Retinal pigment epithelial cell (primary cell): ENCODE data around the gene JAKMIP2.

Experiments
- DNase-seq: peaks from one replicate; pipeline ENCODE4 v3.0.0-alpha.2; 2010; ENCODE audit warnings: low read depth
- H3K4me3 ChIP-seq: 2 replicates; pipeline ENCODE4 v1.5.1; 2011; ENCODE audit warnings: mild to moderate bottlenecking, low read length, control low read depth, moderate library complexity
- TF ChIP-seq, protein P1 (sequence below): conservative IDR thresholded peaks from 2 replicates; pipeline ENCODE4 v1.5.1; 2011; ENCODE audit warnings: low read depth, low read length, control low read depth, inconsistent platforms

JAKMIP2 gene

GRCh38 chr5:147687118-147687517, 95.4 kb downstream of the JAKMIP2 start:
- TF ChIP-seq, protein P1, sequence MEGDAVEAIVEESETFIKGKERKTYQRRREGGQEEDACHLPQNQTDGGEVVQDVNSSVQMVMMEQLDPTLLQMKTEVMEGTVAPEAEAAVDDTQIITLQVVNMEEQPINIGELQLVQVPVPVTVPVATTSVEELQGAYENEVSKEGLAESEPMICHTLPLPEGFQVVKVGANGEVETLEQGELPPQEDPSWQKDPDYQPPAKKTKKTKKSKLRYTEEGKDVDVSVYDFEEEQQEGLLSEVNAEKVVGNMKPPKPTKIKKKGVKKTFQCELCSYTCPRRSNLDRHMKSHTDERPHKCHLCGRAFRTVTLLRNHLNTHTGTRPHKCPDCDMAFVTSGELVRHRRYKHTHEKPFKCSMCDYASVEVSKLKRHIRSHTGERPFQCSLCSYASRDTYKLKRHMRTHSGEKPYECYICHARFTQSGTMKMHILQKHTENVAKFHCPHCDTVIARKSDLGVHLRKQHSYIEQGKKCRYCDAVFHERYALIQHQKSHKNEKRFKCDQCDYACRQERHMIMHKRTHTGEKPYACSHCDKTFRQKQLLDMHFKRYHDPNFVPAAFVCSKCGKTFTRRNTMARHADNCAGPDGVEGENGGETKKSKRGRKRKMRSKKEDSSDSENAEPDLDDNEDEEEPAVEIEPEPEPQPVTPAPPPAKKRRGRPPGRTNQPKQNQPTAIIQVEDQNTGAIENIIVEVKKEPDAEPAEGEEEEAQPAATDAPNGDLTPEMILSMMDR, result no peak
- H3K4me3 ChIP-seq, result no peak overlapping the region
- DNase-seq, result no peak

DNA sequence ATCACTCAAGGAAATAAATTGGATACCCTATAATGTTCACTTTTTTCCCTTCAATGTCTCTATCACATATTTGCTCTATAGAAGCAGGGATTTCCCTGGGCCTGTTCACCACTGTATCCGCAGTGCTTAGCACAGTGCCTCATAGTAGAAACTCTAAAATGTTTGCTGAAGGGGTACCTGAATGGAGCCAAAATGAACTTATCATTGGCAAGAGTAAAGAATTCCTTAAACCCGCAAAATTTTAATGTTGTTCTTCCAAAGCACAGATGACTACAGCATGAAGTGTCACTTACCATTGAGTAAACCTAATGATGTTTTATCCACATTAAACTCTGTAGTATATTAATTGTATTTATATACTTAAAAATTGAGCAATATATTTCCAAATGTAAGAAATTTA, 96.1 kb downstream of the JAKMIP2 start:
- H3K4me3 ChIP-seq, result no peak overlapping the region

DNA sequence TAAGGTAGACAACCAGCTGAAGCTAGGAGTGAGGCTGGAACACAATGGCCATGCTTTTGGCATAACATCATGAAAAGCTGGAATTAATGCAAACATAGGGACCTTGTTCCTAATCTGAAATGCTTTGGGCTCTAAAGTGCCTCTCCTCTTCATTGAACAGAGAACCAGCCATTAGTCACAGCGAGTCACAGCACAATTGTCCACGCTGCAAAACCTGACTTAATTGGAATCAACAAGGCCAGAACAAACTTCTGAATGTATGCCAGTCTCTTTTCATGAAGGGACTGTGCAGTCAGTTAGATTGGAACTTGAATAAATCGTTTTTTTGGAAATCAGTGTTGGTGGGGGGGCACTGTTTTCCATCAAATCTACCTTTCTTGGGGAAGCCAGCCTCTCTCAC, 96.5 kb downstream of the JAKMIP2 start:
- TF ChIP-seq, protein P1, result no peak
- no peak overlapping the region for H3K4me3 ChIP-seq
- DNase-seq, result no peak

More for the DNA sequence above, 96.1 kb downstream of the JAKMIP2 start:
- no peak for DNase-seq
- TF ChIP-seq, protein P1, result no peak

- TF ChIP-seq, protein P1, result no peak
- no peak overlapping the region for H3K4me3 ChIP-seq
- DNase-seq, result no peak
These were observed 107.4 kb downstream of the JAKMIP2 start for GRCh38 chr5:147675168-147675567.

DNA sequence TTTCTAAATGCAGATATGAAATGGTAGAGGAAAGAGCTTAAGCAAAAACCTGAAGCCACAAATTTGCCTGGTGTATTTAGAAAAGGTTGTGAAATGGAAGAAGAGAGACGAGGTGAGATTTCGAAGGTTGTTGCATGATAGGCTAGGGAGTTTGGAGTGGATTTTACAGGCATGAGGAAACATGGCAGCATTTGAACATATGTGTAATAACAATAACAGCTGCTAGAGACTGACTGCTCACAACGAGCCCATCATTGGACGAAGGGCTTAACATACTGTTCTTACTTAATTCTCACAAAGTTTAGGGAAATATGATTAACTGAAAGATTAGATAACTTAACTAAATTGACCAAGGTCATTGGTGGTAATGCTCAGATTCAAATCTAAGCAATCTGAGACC, 108.1 kb downstream of the JAKMIP2 start:
- TF ChIP-seq, protein P1, result no peak
- H3K4me3 ChIP-seq, result no peak overlapping the region
- DNase-seq, result no peak

DNA sequence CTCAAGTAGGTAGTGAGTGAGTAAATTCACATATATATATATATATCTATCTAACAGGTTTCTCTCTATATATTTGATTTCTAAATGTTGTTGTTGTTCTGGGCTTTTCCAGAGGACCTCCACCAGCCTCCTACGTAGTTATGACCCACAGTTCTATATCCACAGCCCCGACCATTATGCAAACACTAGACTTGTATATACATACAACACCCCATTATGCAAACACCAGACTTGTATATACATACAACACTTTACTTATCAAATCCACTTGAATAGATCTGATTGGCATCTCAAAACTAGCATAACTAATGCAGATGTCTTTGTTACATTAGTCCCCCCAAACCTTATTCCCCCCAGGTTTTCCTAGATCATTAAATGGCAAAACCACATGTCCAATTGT, 108.7 kb downstream of the JAKMIP2 start:
- DNase-seq, result no peak
- TF ChIP-seq, protein P1, result no peak
- no peak overlapping the region for H3K4me3 ChIP-seq

DNA sequence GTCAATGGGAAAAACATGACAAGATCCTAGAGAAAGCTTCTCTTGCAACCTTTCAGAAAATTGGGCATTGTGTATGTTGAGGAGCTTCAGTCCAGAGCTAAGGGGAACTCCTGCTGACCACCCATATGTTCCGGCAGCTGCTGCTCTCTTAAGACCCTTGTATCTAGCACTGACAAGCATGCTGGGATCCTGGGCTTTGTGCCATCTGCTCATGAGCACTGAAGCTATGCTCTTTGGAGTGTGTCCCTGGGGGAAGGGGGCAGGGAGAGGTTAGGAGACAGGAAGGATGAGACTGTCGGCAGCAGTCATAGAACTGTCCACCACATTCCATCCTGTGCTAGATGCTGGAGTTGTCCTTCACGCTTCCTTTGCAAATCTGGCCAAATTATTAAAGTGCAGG, 109.3 kb downstream of the JAKMIP2 start:
- no peak for DNase-seq

More for the DNA sequence above, 109.3 kb downstream of the JAKMIP2 start:
- H3K4me3 ChIP-seq, result no peak overlapping the region
- TF ChIP-seq, protein P1, result no peak
